ENCODE results near the gene STRA6.

Gene STRA6

GRCh38 chr15:74193905-74194304, 8.7 kb downstream of the STRA6 start:
- TF ChIP-seq CTCF (IDR thresholded peaks at IDR 0.05; ENCODE audit: control insufficient read depth, insufficient read depth, low read depth, low read length, missing control alignments), result no peak
- no peak for DNase-seq (ENCODE audit: low read depth)
- no peak overlapping the region for H3K4me3 ChIP-seq (ENCODE audit: control insufficient read depth, low read depth, low read length)

GRCh38 chr15:74193299-74193718, 9.3 kb downstream of the STRA6 start:
- no peak overlapping the region for H3K4me3 ChIP-seq (ENCODE audit: control insufficient read depth, low read depth, low read length)
- DNase-seq (ENCODE audit: low read depth), result peak; percentile 87
- TF ChIP-seq CTCF (IDR thresholded peaks at IDR 0.05; ENCODE audit: control insufficient read depth, insufficient read depth, low read depth, low read length, missing control alignments), result no peak

GRCh38 chr15:74192751-74193150, 9.8 kb downstream of the STRA6 start:
- no peak for TF ChIP-seq CTCF (IDR thresholded peaks at IDR 0.05; ENCODE audit: control insufficient read depth, insufficient read depth, low read depth, low read length, missing control alignments)
- DNase-seq (ENCODE audit: low read depth), result no peak
- no peak overlapping the region for H3K4me3 ChIP-seq (ENCODE audit: control insufficient read depth, low read depth, low read length)

GRCh38 chr15:74191798-74192197, 10.8 kb downstream of the STRA6 start:
- no peak overlapping the region for H3K4me3 ChIP-seq (ENCODE audit: control insufficient read depth, low read depth, low read length)
- no peak for DNase-seq (ENCODE audit: low read depth)
- TF ChIP-seq CTCF (IDR thresholded peaks at IDR 0.05; ENCODE audit: control insufficient read depth, insufficient read depth, low read depth, low read length, missing control alignments), result no peak

GRCh38 chr15:74188216-74188615, 14.4 kb downstream of the STRA6 start:
- no peak for DNase-seq (ENCODE audit: low read depth)
- no peak for TF ChIP-seq CTCF (IDR thresholded peaks at IDR 0.05; ENCODE audit: control insufficient read depth, insufficient read depth, low read depth, low read length, missing control alignments)
- no peak overlapping the region for H3K4me3 ChIP-seq (ENCODE audit: control insufficient read depth, low read depth, low read length)

- TF ChIP-seq CTCF (IDR thresholded peaks at IDR 0.05; ENCODE audit: control insufficient read depth, insufficient read depth, low read depth, low read length, missing control alignments), result no peak
- no peak overlapping the region for H3K4me3 ChIP-seq (ENCODE audit: control insufficient read depth, low read depth, low read length)
- DNase-seq (ENCODE audit: low read depth), result no peak
Observed at GRCh38 chr15:74185710-74186348, 16.8 kb downstream of the STRA6 start.
